HT-29 (cell line): ENCODE measurements around the gene NR1D1. TPM values are rescaled to one million over a fixed set of nuclear protein-coding genes. Genes with fewer than 3 reads are reported as not detected.
"Not testable (repeated sequence)": the region's sequence is repeated elsewhere in the genome, so short reads cannot be mapped to it uniquely, and the experiment has no call there.

ENCODE experiments used
- DNase-seq: peaks from one replicate; pipeline ENCODE4 v3.0.0-alpha.2; 2015; ENCODE audit warnings: low spot score
- total RNA-seq: library from RNA; depleted of rRNA; stranded (reverse); fragments of >200 nt; shearing (Covaris generic); gene quantifications from 2 replicates; pipeline ENCODE4 v1.2.3, GENCODE V29; 2014; rRNA removed

The NR1D1 gene
- 22.6 and 25.7 TPM in 2 replicates for total RNA-seq

DNA sequence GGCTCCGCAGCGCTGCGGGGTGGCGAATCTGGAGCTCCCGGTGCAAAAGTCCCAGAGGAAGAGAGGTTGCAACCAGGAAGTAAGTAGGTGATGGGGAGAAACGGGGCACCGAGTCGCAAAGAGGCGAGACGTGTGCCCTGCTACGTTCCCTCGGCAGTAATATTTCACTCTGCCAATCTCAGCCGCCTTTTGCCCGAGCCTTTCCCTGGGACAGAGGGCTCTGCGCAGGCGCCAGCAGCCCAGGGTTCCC, at the start of gene NR1D1:
Gene NR1D1 (minus strand): TSS at position 171 of the 250 bp plus-strand sequence. CDS start 495 bp downstream, outside the sequence.
- DNase-seq: no peak

DNA sequence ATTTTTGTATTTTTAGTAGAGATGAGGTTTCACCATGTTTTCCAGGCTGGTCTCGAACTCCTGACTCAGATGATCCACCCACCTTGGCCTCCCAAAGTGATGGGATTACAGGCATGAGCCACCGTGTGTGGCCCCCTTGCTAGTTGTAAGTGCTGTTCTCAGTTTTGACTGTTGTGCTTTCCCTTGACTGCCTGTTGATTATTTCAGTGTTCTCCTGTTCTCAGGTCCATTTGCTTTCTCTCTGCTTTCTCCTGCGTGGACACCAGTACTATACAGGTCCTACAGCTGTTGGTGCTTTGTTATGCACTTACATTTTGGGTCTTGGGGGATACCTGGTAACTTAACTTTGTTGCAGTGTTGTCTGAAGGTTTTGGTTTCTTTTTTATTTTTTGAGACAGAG, 48.1 kb upstream of the NR1D1 start:
- no peak for DNase-seq

DNA sequence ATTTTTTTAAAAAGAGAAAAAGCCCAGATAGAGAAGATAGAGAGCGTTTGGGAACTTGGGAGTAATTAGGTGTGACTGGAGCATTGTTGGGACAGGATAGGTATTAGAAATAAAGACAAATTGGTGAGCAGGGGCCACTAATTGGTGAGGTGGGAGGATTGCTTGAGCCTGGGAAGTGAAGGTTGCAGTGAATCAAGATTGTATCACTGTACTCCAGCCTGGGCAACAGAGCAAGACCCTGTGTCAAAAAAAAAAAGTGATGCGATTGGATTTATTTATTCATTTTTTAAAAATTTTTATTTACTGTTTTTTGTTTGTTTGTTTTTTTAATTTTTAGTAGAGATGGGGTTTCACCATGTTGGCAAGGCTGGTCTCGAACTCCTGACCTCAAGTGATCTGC, 45.1 kb upstream of the NR1D1 start:
- no peak for DNase-seq

DNA sequence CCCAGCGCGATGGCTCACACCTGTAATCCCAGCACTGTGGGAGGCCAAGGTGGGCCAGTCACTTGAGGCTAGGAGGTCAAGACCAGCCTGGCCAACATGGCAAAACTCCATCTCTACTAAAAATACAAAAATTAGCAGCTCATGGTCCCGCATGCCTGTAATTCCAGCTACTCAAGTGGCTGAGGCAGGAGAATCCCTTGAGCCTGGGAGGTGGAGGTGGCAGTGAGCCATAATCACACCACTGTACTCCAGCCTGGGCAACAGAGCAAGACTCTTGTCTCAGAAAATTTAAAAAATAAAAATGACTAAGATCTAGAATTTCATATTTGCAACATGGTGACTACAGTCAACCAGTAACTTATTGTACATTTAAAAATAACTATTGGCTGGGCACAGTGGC, 42.8 kb upstream of the NR1D1 start:
- DNase-seq: not testable (repeated sequence)

DNA sequence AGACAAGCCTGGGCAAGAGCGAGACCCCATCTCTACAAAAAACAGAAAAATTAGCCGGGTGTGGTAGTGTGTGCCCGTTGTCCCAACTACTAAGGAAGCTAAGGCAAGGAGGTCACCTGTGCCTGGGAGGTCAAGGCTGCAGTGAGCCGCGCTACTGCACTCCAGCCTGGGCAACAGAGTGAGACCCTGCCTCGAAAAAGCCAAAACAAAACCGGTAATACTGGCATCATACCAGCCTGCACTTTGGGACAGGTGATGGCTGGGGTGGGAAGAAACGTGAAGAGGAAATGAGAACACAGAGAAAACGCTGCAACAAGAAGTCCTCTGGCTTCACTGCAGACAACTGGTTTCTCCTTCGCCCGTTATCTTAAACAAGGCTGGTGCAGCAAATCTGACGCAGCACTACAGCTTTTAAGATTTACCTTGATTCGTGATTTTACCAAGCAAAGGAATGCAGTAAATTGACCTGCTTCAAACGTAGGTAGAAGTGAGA, 39.2 kb upstream of the NR1D1 start:
- DNase-seq: no peak

DNA sequence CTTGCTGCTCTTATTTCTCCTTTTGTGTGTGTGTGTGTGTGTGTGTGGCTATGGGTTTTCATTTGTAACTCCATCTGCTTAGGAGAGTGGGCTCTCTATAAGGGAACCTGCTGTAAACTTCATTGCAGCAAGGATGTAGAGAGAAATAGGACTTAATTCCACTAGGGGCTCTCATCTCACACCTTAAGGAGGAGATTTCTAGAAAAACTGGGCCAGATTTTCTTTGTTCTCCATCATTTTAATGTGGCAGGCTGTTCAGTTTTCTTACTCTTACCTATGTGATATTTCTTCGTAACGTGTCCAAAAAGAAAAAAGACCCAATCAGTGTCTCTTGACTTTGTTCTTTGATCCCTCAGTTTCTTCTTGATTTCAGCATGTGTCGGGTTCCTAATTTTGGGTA, 35.4 kb upstream of the NR1D1 start:
- no peak for DNase-seq

DNA sequence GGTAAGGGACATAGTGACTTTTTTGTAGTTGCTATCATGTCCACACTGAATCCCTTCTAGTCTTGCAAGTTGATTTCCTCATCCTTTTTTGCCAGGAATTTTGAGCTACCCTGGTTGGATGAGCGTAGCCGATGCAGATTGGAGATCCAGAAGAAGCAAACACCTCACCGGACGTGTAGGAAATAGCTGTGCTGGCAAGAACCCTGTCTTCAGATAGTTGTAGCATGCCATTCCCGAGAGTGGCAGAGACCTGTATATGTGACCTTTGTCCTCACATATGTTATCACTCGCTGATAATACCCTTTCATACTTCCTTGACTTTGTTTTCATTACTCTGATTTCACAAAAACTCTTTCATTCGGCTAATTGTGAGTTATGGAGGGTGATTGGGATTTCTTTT, 33.8 kb upstream of the NR1D1 start:
- DNase-seq: no peak

DNA sequence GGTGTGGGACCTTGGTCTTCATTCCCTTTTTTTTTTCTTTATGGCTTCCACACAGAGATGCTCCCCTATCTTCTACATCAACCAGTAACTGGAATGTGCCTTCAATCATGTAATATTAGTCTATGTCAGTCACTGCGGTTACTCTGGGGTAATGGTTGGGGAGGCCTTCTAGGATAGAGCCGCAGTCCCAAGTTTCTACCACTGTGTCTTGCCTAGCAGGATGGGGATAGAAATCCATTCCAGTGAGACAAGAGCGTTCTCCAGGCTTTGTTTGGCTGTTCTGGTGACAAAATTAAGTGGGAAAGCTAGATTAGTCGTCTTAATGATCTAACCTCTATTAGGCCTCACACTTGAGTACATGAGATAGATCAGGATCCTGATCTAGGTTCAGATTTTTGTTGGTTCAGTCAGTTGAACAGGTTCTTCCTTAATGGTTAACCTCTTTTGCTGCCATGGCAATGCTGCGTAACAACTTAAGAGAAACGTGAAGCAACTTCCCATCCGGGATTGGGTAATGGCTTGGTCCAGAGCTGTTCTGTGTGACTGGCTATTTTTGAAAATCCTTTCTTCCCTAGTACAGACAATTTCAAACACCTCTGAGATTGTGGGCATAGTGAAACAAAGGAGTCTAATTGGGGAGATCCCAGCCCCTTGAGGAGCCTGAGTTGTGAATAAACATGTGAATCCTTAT, 30.1 kb upstream of the NR1D1 start:
- no peak for DNase-seq

DNA sequence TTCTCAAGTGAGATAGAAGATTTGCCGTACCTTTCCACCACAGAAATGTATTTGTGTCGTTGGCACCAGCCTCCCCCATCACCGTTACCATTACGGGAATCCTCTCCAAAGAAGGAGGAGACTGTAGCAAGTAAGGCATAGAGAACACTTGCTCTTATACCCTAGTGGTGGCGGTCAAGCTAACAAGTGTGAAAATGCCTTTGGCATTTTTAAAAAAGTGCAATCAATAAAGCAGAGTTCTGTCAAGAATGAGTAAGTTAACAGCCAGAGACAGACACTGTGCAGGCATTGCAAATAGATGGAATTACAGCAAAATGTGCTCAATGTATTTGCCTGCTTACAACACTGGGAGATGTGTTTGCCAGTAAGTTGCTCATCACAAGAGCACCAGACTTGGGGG, 29.1 kb upstream of the NR1D1 start:
- no peak for DNase-seq

DNA sequence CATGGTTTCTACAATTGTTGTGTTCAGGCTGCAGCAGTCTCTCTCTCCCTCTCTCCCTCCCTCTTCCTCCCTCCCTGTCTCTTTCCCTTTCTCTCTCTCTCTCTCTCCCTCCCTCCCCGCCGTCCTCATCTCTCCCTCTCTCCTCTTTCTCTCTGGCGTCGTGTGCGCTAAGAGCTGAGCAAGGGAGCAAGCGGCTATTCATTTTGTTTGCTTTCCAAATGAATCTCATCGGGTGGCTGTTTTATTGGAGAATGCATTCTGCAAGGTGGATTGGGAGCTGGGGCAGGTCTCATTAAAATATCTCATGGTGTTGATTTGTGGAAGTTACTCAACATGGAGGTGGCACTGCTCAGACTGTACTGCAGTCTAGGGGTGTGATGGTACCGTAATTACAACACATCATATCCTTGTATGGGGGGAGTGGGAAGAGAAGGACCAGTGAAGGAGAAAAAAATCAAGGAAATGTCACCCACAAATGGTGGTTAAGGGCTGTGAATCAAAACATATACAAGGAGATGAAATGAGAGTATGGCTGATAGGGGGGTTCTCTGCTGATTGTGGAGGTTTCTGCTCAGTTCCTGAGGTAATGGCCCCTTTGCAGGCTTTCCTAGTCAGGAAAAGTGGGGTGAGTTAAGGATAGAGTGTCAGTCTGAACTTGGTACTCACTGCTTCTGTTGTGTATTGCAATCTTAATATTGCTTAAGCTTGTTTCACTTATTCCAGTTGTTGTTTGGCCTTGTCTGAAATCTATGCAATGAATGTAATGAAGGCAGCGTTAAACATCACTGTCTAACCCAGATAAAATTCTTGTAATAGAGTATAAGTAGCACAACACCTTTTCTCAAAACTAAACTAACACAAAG, 24.1 kb upstream of the NR1D1 start:
- DNase-seq: no peak

DNA sequence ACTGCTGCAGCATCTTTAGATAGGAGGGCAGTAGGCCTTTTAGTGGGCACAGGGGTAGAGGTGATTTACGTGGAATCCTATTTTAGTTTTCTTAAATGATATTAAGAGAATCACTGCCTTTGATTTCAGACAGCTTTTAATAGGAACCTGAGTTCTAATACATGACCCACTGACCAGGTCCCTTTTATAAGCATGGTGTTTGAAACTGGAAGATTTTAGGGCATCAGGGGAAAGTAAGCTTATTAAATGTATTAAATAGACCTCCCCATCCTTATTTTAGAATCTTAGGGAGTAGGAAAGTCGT, 23.4 kb upstream of the NR1D1 start:
- no peak for DNase-seq

DNA sequence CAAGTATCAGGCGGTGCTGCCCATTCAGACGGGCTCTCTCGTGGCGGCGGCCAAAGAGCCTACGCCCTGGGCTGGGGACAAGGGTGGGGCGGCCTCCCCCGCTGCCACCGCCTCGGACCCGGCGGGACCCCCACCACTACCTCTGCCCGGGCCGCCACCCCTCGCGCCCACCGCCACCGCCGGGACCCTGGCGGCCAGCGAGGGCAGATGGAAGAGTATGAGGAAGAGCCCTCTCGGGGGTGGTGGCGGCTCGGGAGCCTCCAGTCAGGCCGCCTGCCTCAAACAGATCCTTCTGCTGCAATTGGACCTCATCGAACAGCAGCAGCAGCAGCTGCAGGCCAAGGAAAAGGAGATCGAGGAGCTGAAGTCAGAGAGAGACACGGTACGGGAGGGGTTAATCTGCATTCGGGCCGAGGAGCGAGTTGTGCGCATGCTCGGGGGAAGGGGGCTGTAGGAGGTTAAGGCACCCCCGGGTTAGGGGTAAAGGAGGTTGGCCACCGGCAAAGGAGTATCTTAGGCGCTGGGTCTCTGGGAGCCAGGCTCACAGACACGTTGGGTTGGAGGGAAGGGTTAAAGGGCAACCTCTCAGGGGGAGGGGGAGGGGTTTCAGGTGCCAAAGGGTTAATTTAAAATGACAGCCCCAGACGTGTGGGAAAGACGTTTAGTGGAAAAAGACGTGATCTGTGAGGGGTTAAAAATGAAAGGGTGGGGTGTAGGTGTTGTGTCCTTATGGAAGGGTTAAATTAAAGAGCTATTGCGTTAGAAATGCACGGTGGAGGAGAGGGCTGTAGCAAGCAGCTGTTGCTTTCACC, 22.8 kb upstream of the NR1D1 start:
- peak; percentile 63 for DNase-seq

DNA sequence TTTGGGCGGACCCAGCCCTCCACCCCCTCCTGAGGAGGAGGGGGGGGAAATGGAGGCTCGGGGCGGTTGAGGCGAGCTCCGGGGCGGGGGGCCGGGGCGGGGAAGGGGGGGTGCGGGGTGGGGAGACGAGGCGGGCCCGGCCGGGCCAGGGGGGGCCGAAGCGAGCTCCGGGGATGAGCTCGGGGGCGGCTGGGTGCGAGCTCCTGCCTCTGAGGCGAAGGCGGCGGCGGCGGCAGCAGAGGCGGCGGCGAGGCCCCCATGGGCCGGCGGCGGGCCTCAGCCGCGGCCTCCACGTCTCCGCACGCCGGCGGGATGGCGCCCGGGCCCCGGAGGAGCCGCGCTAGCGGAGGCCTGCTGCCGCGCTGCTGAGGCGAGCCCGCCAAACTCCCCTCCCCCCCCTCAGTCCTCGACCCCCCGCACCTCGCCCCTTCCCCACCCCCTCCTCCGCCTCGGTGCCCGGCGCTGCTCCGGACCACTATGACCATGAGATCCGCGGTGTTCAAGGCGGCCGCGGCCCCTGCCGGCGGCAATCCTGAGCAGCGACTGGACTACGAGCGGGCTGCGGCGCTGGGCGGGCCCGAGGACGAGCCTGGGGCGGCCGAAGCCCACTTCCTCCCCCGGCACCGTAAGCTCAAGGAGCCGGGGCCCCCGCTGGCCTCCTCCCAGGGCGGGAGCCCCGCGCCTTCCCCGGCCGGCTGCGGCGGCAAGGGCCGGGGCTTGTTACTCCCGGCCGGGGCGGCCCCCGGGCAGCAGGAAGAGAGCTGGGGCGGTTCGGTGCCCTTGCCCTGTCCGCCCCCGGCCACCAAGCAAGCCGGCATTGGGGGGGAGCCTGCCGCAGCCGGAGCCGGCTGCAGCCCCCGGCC, 22.0 kb upstream of the NR1D1 start:
- peak; percentile 53 for DNase-seq

DNA sequence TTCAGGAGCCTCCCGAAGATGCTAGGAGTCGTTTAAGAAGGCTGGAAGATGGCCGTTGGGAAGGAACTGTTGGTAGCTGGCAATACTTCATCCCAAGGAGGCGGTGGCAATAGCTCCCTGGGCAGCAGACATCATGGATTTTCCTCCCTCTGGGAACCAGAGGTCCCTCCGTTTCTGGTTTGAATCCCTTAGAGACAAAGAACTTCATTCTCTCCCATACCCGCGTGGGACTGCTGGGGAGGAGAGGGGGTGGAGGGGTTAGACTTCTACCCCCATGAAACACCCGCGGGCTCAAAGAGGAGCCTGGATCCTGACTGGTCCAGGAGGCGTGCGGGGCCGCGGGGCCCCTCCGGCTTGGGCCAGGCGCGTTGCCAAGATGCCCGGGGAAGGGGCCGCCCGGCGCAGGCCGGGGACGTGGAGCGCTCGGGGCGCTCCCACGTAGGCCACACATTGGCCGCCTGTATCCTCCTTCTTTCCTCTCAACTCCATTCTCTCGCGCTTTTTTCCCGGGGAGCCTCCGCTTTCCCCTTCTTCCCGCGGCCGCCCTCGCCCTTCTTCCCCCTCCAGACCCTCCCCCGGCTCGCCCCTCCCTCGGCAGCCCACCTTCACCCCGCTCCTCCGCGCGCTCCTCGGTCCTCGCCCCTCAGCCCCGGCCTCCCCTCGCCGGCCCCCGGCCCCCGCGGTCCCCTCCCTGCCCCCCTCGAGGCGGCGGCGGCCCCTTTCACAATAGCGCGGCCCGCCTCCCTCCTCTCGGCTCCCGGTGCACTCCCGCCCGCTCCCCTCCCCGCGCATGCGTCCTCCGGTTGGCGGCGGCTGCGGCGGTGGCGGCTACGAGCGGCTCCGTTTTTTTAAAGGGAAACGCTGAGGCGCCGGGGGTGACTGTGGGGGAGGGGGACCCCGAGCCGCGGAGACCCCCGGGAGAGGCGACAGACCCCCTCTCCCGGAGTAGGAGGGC, 21.1 kb upstream of the NR1D1 start, which contains the start of gene MSL1:
Gene MSL1 (plus strand): TSS at position 791 of the 955 bp plus-strand sequence. CDS start 642 bp downstream, outside the sequence.
- peak; percentile 76 for DNase-seq

DNA sequence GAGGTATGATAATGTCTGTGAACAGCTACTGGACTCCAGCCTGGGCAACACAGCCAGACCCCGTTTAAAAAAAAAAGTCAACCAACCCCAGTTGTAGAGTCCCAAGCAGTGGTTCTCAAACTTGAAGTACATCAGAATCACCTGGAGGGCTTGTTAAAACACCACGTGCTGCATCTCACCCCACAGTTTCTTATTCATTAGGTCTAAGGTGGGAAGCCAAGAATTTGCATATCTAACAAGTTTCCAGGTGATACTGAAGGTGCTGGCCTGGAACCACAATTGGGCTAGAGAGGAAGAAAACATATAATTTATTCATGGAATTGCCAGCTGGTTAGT, 14.7 kb upstream of the NR1D1 start:
- DNase-seq: no peak

DNA sequence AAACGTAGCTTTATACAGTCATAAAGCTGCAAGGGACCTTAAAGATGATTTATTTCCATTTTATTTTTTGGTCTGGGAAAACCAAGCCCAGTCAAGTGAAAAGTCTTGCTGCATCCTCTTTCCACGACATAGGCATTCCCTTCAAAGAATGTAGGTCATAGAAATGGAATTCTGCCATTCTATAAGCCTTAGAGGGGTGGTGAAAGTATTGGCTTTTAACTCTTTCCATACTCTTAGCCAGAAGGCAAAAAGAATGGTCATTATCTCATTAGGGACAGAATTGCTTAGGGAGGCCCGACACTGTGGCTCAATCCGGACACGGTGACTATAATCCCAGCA, 13.5 kb upstream of the NR1D1 start:
- no peak for DNase-seq

DNA sequence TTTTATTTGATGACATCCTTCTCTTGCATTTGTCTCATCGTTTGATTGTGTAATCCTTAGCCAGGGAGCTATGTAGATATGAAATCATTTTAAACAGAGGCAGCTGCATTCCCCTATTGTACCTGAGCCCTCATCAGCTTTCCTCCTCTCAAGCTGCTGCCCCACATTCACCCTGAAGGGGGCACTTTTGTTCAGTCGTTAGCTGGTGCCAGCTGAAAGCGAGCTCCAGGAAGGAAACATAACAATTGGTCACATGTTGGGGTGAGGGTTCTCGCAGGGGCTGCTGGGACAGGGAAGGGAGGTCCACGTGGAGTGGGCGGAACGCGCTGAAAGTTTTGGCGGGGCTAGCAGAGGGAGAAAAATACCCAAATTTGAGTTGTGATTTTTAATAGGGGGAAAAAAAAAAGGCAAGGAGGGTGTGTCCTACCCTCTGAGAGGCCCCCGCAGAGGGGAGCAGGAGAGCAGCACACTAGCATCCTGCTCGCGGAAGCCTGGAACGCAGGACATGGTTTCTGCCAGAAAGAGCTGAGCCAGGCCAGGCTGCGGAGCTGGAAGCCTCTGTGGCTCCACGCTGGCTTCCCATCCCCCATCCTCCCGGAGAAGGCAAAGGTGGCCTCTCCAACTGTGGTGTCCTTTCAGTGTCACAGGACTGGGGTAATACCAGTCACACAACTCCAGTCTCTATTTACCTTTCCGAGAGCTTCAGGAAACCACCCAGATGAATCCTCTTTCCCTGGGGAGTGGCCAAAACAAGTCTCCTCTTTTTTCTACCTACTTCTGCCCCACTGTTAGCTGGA, 12.9 kb upstream of the NR1D1 start:
- DNase-seq: peak; percentile 97

DNA sequence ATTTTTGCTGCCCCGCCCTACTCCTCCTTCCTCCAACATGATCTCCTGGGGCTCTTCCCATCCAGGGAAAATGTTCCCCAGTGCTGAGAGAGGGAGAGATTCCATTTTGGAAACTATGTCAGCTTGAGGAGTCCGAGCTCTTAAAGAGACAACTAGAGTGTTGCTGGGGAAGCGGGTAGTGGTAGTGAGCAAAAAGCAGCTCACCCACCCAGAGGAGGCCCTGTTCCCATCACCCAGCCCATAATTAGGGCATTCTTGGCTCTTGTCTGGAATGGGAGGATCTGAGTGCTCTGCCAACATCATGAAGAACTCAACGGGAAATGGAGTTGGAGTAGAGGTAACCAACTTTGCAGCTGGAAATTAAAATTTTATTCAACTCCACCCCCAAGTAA, 12.3 kb upstream of the NR1D1 start:
- DNase-seq: no peak

DNA sequence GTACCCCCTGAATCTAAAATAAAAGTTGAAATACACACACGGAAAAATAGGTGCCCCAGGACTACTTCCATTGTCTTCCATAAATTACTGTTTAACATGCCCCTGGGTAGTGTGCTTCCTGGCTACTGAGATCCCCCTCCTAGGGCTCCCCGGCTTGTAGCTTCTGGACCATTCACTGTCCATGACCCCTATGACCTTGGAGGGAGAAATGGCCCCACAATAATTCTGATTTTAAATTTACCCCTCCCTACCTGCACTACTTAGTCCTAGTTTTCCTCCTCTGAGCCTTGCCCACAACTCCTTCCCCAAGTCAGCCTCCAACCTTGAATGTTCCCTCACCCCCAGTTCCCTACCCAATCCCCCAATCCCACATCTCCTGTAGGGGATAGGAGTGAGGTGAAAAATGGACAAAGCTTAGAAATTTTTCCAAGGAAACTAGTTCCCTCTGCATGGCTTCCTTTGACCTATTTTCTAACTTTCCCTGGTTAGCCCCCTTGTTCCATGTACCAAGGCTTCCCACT, 11.9 kb upstream of the NR1D1 start:
- no peak for DNase-seq
